SU-DHL-6 (cell line): ENCODE data around the gene TTBK1.

Experiments used
- CTCF ChIP-seq: fragments of 200-600 bp; sonication (generic); IDR thresholded peaks from one replicate; pipeline ENCODE4 v1.5.1; 2017; ENCODE audit warnings: antibody characterized with exemption, mild to moderate bottlenecking, low read length, moderate library complexity; ENCODE audit not compliant: insufficient read depth, poor library complexity, severe bottlenecking
- EZH2phosphoT487 ChIP-seq: fragments of 200-600 bp; sonication (generic), shearing (Covaris generic); conservative IDR thresholded peaks from 2 replicates; pipeline ENCODE4 v1.6.1; 2018; ENCODE audit warnings: mild to moderate bottlenecking, antibody characterized with exemption, low read length, moderate library complexity, mixed read lengths

- TF ChIP-seq CTCF (no peak), EZH2phosphoT487 (no peak)
Observed at GRCh38 chr6:43282636-43283513, 39.6 kb downstream of the TTBK1 start.
